Thymus (tissue), 11 donors: ENCODE measurements around the gene ZDHHC13. TPM values are rescaled to one million over a fixed set of nuclear protein-coding genes. Genes with fewer than 3 reads are reported as not detected.

ENCODE experiments used
- DNase-seq, 9 donors: peaks; one replicate each; pipeline ENCODE4 v3.0.0-alpha.2; 2013; ENCODE audit warnings: low spot score in 9 of 9, low read depth in 6 of 9, missing footprints in 1 of 9
- H3K27ac ChIP-seq, 2 donors: one replicate each; pipeline ENCODE4 v1.5.1; 2013; ENCODE audit warnings: control low read depth in 1 of 2, low read depth in 1 of 2, low read length in 1 of 2, mild to moderate bottlenecking in 1 of 2, moderate library complexity in 1 of 2
- H3K27me3 ChIP-seq, 2 donors: one replicate each; pipeline ENCODE4 v1.5.1; 2013; ENCODE audit warnings: low read length in 1 of 2; ENCODE audit not compliant: control insufficient read depth in 2 of 2, insufficient read depth in 1 of 2
- H3K36me3 ChIP-seq, 2 donors: one replicate each; pipeline ENCODE4 v1.5.1; 2013; ENCODE audit warnings: low read length in 1 of 2, mild to moderate bottlenecking in 1 of 2, moderate library complexity in 1 of 2; ENCODE audit not compliant: control insufficient read depth in 2 of 2, insufficient read depth in 2 of 2
- H3K4me1 ChIP-seq, 2 donors: one replicate each; pipeline ENCODE4 v1.5.1; 2013; ENCODE audit warnings: low read length in 2 of 2; ENCODE audit not compliant: control insufficient read depth in 2 of 2, insufficient read depth in 2 of 2
- H3K4me3 ChIP-seq, 2 donors: one replicate each; pipeline ENCODE4 v1.5.1; 2013; ENCODE audit warnings: low read length in 2 of 2, control low read depth in 1 of 2, mild to moderate bottlenecking in 1 of 2
- H3K9me3 ChIP-seq, 2 donors: one replicate each; pipeline ENCODE4 v1.5.1; 2013; ENCODE audit warnings: low read length in 1 of 2, mild to moderate bottlenecking in 1 of 2; ENCODE audit not compliant: control insufficient read depth in 2 of 2, insufficient read depth in 1 of 2
- WGBS: extraction: QIAGEN DNeasy Blood & Tissue Kit; methylation state at CpG from one replicate; pipeline ENCODE4 v1.1.7; 2013; 5-methylcytosine and 5-hydroxymethylcytosine counted together
- polyA plus RNA-seq: library from polyadenylated mRNA; stranded (reverse); fragments of 200-250 nt; gene quantifications from one replicate; pipeline ENCODE4 v1.2.3, GENCODE V29; 2013
- total RNA-seq: library from RNA; stranded (reverse); fragments of 120-200 nt; gene quantifications from one replicate; pipeline ENCODE4 v1.2.4, GENCODE V29; 2013
- donor health status: healthy.

ZDHHC13 gene
- total and polyA plus RNA-seq, 2 donors = 15.7 to 23.6 TPM

- no peak for DNase-seq
- 70% methylated on average over 6 of the region's 6 CpGs for WGBS
Measured at GRCh38 chr11:19079643-19080440, 37.1 kb upstream of the ZDHHC13 start.

DNA sequence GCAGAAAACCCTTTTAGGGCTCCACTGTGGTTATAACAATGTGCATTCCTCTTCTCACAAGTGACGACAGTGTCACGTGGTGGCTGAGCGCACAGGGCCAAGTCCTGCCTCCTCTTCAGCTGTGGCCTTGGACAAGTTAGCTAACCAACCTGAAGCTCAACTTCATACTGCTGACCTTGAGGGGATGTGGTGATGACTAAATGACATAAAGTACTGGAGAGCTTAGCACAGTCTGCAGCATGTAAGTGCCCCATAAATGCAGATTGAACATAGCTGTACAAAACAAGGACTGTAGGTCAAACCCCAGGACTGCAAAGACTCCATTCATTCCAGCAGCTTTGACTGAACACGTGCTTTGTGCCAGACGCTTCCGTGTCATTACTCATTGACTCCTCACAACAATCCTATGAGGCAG lies 36.4 kb upstream of the ZDHHC13 start:
- Histone ChIP-seq H3K4me3 (no peak overlapping the region), H3K36me3 (no peaks in the 10 kb centered on the region), H3K4me1 (no peaks in the 10 kb centered on the region), H3K9me3 (no peaks in the 10 kb centered on the region), H3K27me3 (peaks cover 0 to 2% of the 10 kb centered on the region in 2 donors), H3K27ac (no peak overlapping the region)
- DNase-seq = no peak
- WGBS = 95% methylated on average over 6 of the region's 6 CpGs

More at GRCh38 chr11:19079643-19080440, 37.1 kb upstream of the ZDHHC13 start:
- H3K27ac ChIP-seq = no peak overlapping the region
- peaks cover 0 to 2% of the 10 kb centered on the region in 2 donors for H3K27me3 ChIP-seq
- H3K4me1 ChIP-seq = no peaks in the 10 kb centered on the region
- no peaks in the 10 kb centered on the region for H3K9me3 ChIP-seq
- no peak overlapping the region for H3K4me3 ChIP-seq
- H3K36me3 ChIP-seq = no peaks in the 10 kb centered on the region

DNA sequence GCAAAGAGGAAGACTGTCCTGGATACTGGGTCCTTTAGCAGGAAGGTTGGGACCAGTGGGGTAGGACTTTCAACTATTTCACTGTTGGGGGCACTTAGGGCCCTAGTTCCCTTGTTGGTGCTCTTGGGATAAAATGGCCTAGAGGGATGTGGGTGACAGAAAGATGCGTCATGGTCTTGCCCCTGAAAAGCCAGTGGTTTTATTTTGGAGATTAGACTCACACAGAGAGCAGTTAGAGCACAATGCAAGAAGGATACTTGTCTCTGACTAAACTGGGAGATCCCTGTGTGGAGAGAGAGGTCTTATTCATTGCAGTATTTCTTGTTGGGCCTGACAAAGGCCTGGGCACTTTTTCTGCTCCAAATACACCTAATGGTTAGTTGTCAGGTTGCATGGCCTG lies 33.8 kb upstream of the ZDHHC13 start:
- DNase-seq = no peak
- WGBS = 96% methylated on average over 1 of the region's 1 CpG
- no peaks in the 10 kb centered on the region for H3K4me1 ChIP-seq
- H3K36me3 ChIP-seq = no peaks in the 10 kb centered on the region
- no peak overlapping the region for H3K27ac ChIP-seq
- H3K4me3 ChIP-seq = no peak overlapping the region
- no peaks in the 10 kb centered on the region for H3K9me3 ChIP-seq
- H3K27me3 ChIP-seq = peaks cover 0 to 2% of the 10 kb centered on the region in 2 donors

- Histone ChIP-seq H3K27ac (no peak overlapping the region), H3K4me3 (no peak overlapping the region), H3K4me1 (no peaks in the 10 kb centered on the region), H3K27me3 (peaks cover 0 to 2% of the 10 kb centered on the region in 2 donors), H3K36me3 (no peaks in the 10 kb centered on the region), H3K9me3 (no peaks in the 10 kb centered on the region)
- 89% methylated on average over 5 of the region's 5 CpGs for WGBS
- DNase-seq = no peak
Measured at GRCh38 chr11:19084661-19085315, 32.2 kb upstream of the ZDHHC13 start.

DNA sequence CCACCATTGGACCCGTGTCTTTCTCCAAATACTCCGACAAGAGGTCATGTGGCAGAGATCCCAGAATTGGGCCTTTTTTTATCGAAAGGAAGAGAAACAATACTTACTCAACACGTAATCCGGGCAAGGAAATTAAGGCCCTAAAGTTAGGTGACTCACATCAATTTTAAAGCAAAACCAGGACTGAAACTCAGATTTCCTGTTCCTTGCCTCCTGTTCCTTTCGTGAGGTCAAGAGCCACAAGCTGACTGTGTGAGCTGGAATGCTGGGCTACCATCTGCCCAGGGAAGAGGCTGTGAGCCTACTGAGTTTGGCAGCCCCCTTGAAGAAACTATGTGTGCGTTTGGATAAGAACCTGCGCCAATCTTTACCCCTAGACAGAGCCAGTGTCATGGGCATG lies 29.3 kb upstream of the ZDHHC13 start:
- H3K27me3 ChIP-seq = peaks cover 0 to 2% of the 10 kb centered on the region in 2 donors
- no peaks in the 10 kb centered on the region for H3K4me1 ChIP-seq
- no peak overlapping the region for H3K4me3 ChIP-seq
- no peak overlapping the region for H3K27ac ChIP-seq
- no peak for DNase-seq
- H3K9me3 ChIP-seq = no peaks in the 10 kb centered on the region
- 95% methylated on average over 8 of the region's 8 CpGs for WGBS
- no peaks in the 10 kb centered on the region for H3K36me3 ChIP-seq

- H3K27me3 ChIP-seq = no peaks in the 10 kb centered on the region
- DNase-seq = no peak
- H3K36me3 ChIP-seq = no peaks in the 10 kb centered on the region
- no peak overlapping the region for H3K4me3 ChIP-seq
- H3K9me3 ChIP-seq = no peaks in the 10 kb centered on the region
- 93% methylated on average over 4 of the region's 4 CpGs for WGBS
- no peaks in the 10 kb centered on the region for H3K4me1 ChIP-seq
- H3K27ac ChIP-seq = no peak overlapping the region
Measured at GRCh38 chr11:19088791-19089190, 28.2 kb upstream of the ZDHHC13 start.

DNA sequence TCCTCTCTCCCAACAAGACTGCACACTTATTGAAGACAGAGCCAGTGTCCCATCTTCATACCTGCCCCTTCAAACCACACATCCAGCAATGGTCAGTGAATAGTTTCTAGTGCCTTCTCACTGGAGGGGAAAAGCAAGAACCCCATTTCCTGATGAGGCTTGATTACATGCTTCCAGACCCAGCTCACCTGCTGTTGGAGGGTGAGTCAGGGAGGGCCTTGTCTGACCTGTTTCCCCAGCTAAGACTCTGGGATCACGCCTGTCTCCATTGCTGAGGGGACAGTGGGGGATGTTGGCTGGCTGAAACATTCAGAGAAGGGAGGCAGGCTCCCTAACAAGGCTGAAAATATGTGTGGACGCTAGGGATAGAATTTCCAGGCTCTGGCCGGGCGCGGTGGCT lies 27.5 kb upstream of the ZDHHC13 start:
- Histone ChIP-seq H3K27ac (no peak overlapping the region), H3K36me3 (no peaks in the 10 kb centered on the region), H3K27me3 (no peaks in the 10 kb centered on the region), H3K4me1 (no peaks in the 10 kb centered on the region), H3K9me3 (no peaks in the 10 kb centered on the region), H3K4me3 (no peak overlapping the region)
- DNase-seq = no peak
- 94% methylated on average over 5 of the region's 5 CpGs for WGBS

GRCh38 chr11:19091366-19091765 lies 25.6 kb upstream of the ZDHHC13 start:
- Histone ChIP-seq H3K27me3 (no peaks in the 10 kb centered on the region), H3K36me3 (no peaks in the 10 kb centered on the region), H3K4me1 (no peaks in the 10 kb centered on the region), H3K4me3 (no peak overlapping the region), H3K9me3 (no peaks in the 10 kb centered on the region), H3K27ac (no peak overlapping the region)
- WGBS = 93% methylated on average over 1 of the region's 1 CpG
- no peak for DNase-seq

- no peaks in the 10 kb centered on the region for H3K9me3 ChIP-seq
- DNase-seq = no peak
- no peak overlapping the region for H3K27ac ChIP-seq
- no peaks in the 10 kb centered on the region for H3K27me3 ChIP-seq
- no peaks in the 10 kb centered on the region for H3K36me3 ChIP-seq
- 91% methylated on average over 3 of the region's 3 CpGs for WGBS
- H3K4me3 ChIP-seq = no peak overlapping the region
- no peaks in the 10 kb centered on the region for H3K4me1 ChIP-seq
Measured at GRCh38 chr11:19092342-19092741, 24.6 kb upstream of the ZDHHC13 start.
